Measurements from ENCODE around the gene ADNP. TPM values are rescaled to one million over a fixed set of nuclear protein-coding genes. Genes with fewer than 3 reads are reported as not detected.

The ADNP gene
- total and polyA plus RNA-seq, 2 of the 13 experiments (the other 11 are each of a cell fraction or from before 2014, with no cell fraction given), result 21.0 to 21.5 TPM

- 0 out of 2 replicates have a peak, but pooled peaks have one; percentile 50 for TF ChIP-seq ZFP90 (CRISPR knock-in tag; IDR thresholded peaks at IDR 0.05; ENCODE audit: borderline replicate concordance)
- TF ChIP-seq ADNP (CRISPR knock-in tag; IDR thresholded peaks at IDR 0.05), result no peak
- 0 out of 2 replicates have a peak, but pooled peaks have one; percentile 30 for TF ChIP-seq ZNF276 (CRISPR knock-in tag; IDR thresholded peaks at IDR 0.05; ENCODE audit: low read depth)
- TF ChIP-seq ZFP91 (CRISPR knock-in tag; IDR thresholded peaks at IDR 0.05; ENCODE audit: borderline replicate concordance), result peak; percentile 41; the same call in 1 of the 2 replicates
- TF ChIP-seq MLLT10 (CRISPR knock-in tag; IDR thresholded peaks at IDR 0.05), result 0 out of 2 replicates have a peak, but pooled peaks have one; percentile 49
- peak; percentile 25; the same call in 1 of the 2 replicates for TF ChIP-seq HDAC1 (CRISPR knock-in tag; IDR thresholded peaks at IDR 0.05)
- TF ChIP-seq NFYB (CRISPR knock-in tag; IDR thresholded peaks at IDR 0.05), result no peak
- TF ChIP-seq BRCA1 (CRISPR knock-in tag; IDR thresholded peaks at IDR 0.05), result no peak
- no peak for TF ChIP-seq SOX6 (IDR thresholded peaks at IDR 0.05)
- TF ChIP-seq SOX6 (CRISPR knock-in tag; IDR thresholded peaks at IDR 0.05), result peak; percentile 46; the same call in 1 of the 2 replicates
- no peak for TF ChIP-seq FOXP1 (IDR thresholded peaks at IDR 0.05)
- TF ChIP-seq FOXP1 (CRISPR knock-in tag; IDR thresholded peaks at IDR 0.05), result no peak
- TF ChIP-seq TEAD2 (CRISPR knock-in tag; IDR thresholded peaks at IDR 0.05), result no peak
- no peak for TF ChIP-seq HNRNPH1 (optimal IDR thresholded peaks at IDR 0.05; ENCODE audit: low read depth, low read length)
- no peak for TF ChIP-seq SNAPC4 (CRISPR knock-in tag; IDR thresholded peaks at IDR 0.05)
- TF ChIP-seq STAT6 (CRISPR knock-in tag; IDR thresholded peaks at IDR 0.05; ENCODE audit: borderline replicate concordance), result no peak
- TF ChIP-seq FOXJ3 (CRISPR knock-in tag; IDR thresholded peaks at IDR 0.05; ENCODE audit: borderline replicate concordance), result no peak
- TF ChIP-seq ZSCAN29 (CRISPR knock-in tag; conservative IDR thresholded peaks at IDR 0.05), result no peak
Measured at GRCh38 chr20:50855498-50856474, 75.5 kb downstream of the ADNP start (continued).

Data from HepG2 (cell line).